PFSK-1 (cell line): Measurements from ENCODE around the gene BCKDHB.

Experiments used
- FOXP2 ChIP-seq: optimal IDR thresholded peaks from 2 replicates; pipeline ENCODE3; 2011; ENCODE audit warnings: borderline replicate concordance, control low read depth, inconsistent platforms; ENCODE audit not compliant: insufficient read depth; ENCODE audit errors: extremely low read length, extremely low read depth
- POLR2AphosphoS5 ChIP-seq: IDR thresholded peaks from 2 replicates; pipeline ENCODE4 v1.6.1; 2012; ENCODE audit warnings: low read depth, mild to moderate bottlenecking, control low read depth, low read length, moderate library complexity
- SIN3A ChIP-seq: IDR thresholded peaks from 2 replicates; pipeline ENCODE4 v1.6.1; 2012; ENCODE audit warnings: mild to moderate bottlenecking, low read length, moderate library complexity, borderline replicate concordance; ENCODE audit not compliant: insufficient read depth
- TAF1 ChIP-seq: IDR thresholded peaks from 2 replicates; pipeline ENCODE4 v1.6.1; 2012; ENCODE audit warnings: low read length, control low read depth, borderline replicate concordance; ENCODE audit not compliant: insufficient read depth
- TF ChIP-seq, protein P1 (sequence below), 2 experiments: IDR thresholded peaks; 2 replicates each; pipeline versions ENCODE4 v1.6.1 to v1.8.0; 2011 to 2012; ENCODE audit warnings: low read depth in 2 of 2, low read length in 2 of 2, control low read depth in 1 of 2, inconsistent platforms in 1 of 2, mild to moderate bottlenecking in 1 of 2, moderate library complexity in 1 of 2; ENCODE audit not compliant: insufficient read depth in 1 of 2

DNA sequence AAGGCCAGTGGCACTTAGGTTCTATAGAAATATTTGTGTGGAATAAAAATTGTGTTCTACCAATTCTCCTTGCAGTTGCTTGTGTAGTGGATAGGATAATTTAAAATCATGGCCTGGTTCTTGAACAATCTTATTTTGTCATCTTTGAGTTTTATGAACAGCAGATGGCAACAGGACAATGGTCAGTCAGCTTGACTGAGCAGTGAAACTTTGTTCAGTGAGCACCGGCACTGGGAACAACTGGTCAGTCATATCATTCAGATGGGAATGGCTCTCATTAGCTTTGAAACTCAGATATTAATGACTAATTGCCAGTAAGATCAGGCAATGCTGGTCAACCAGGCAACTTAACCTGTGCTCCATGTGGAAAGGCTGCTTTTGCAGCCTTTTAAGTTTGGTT, 129.2 kb downstream of the BCKDHB start:
- TF ChIP-seq SIN3A: no peak
- no peak for TF ChIP-seq POLR2AphosphoS5
- TF ChIP-seq, protein P1, sequence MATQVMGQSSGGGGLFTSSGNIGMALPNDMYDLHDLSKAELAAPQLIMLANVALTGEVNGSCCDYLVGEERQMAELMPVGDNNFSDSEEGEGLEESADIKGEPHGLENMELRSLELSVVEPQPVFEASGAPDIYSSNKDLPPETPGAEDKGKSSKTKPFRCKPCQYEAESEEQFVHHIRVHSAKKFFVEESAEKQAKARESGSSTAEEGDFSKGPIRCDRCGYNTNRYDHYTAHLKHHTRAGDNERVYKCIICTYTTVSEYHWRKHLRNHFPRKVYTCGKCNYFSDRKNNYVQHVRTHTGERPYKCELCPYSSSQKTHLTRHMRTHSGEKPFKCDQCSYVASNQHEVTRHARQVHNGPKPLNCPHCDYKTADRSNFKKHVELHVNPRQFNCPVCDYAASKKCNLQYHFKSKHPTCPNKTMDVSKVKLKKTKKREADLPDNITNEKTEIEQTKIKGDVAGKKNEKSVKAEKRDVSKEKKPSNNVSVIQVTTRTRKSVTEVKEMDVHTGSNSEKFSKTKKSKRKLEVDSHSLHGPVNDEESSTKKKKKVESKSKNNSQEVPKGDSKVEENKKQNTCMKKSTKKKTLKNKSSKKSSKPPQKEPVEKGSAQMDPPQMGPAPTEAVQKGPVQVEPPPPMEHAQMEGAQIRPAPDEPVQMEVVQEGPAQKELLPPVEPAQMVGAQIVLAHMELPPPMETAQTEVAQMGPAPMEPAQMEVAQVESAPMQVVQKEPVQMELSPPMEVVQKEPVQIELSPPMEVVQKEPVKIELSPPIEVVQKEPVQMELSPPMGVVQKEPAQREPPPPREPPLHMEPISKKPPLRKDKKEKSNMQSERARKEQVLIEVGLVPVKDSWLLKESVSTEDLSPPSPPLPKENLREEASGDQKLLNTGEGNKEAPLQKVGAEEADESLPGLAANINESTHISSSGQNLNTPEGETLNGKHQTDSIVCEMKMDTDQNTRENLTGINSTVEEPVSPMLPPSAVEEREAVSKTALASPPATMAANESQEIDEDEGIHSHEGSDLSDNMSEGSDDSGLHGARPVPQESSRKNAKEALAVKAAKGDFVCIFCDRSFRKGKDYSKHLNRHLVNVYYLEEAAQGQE (IDR thresholded peaks at IDR 0.05; ENCODE audit: insufficient read depth in 1 of 2, low read depth in 2 of 2, low read length in 2 of 2): no peak
- no peak for TF ChIP-seq TAF1
- TF ChIP-seq FOXP2: no peak
